ENCODE results near the gene PLLP.

- TF ChIP-seq CTCF (conservative IDR thresholded peaks at IDR 0.05) (no peak), ZFX (IDR thresholded peaks at IDR 0.05) (no peak)
Observed at GRCh38 chr16:57278494-57278893, 6.0 kb downstream of the PLLP start.

Measured in C4-2B (cell line).